NCI-H2029 (cell line): ENCODE measurements around the gene LTO1.

Experiments used
- DNase-seq: peaks from one replicate; lab custom pipeline; 2025; lab: John Stamatoyannopoulos, UW

The LTO1 gene

GRCh38 chr11:69677749-69678148 is 2.6 kb upstream of the LTO1 start:
- DNase-seq = no peak

- no peak for DNase-seq
Observed at GRCh38 chr11:69674267-69674885, 777 bp downstream of the LTO1 start.

- no peak for DNase-seq
Observed at GRCh38 chr11:69671734-69672465, 3.3 kb downstream of the LTO1 start.

- peak; percentile 81 for DNase-seq
Observed at GRCh38 chr11:69670158-69670845, 4.9 kb downstream of the LTO1 start.

- no peak for DNase-seq
Observed at GRCh38 chr11:69669486-69669885, 5.7 kb downstream of the LTO1 start.

- peak; percentile 60 for DNase-seq
Observed at GRCh38 chr11:69667619-69668604, 7.2 kb downstream of the LTO1 start.

GRCh38 chr11:69666752-69667536 is 8.2 kb downstream of the LTO1 start:
- DNase-seq = no peak

GRCh38 chr11:69666261-69666660 is 8.9 kb downstream of the LTO1 start:
- no peak for DNase-seq

GRCh38 chr11:69665669-69666068 is 9.5 kb downstream of the LTO1 start:
- DNase-seq = no peak

GRCh38 chr11:69664901-69665300 is 10.3 kb downstream of the LTO1 start:
- DNase-seq = no peak

GRCh38 chr11:69664103-69664775 is 10.9 kb downstream of the LTO1 start:
- no peak for DNase-seq

- no peak for DNase-seq
Observed at GRCh38 chr11:69663326-69663725, 11.8 kb downstream of the LTO1 start.

- no peak for DNase-seq
Observed at GRCh38 chr11:69662806-69663205, 12.3 kb downstream of the LTO1 start.

- no peak for DNase-seq
Observed at GRCh38 chr11:69662021-69662698, 13.0 kb downstream of the LTO1 start.

- DNase-seq = no peak
Observed at GRCh38 chr11:69661413-69661715, 13.8 kb downstream of the LTO1 start.

GRCh38 chr11:69660001-69660500 is 15.1 kb downstream of the LTO1 start:
- no peak for DNase-seq

GRCh38 chr11:69659591-69659990 is 15.6 kb downstream of the LTO1 start:
- DNase-seq = no peak

- peak; percentile 42 for DNase-seq
Observed at GRCh38 chr11:69658626-69659450, 16.3 kb downstream of the LTO1 start.
